Measurements from ENCODE around the gene ICAM5. TPM values are rescaled to one million over a fixed set of nuclear protein-coding genes. Genes with fewer than 3 reads are reported as not detected.

Gene ICAM5
- total and polyA plus RNA-seq, 9 of the 15 experiments (the other 6 are each of a cell fraction or from before 2014, with no cell fraction given), result 0.10 to 114 (median 13.7) TPM

GRCh38 chr19:10251792-10252694, 37.7 kb upstream of the ICAM5 start, which contains the start of gene MRPL4 (continued):
- TF ChIP-seq, protein P1, sequence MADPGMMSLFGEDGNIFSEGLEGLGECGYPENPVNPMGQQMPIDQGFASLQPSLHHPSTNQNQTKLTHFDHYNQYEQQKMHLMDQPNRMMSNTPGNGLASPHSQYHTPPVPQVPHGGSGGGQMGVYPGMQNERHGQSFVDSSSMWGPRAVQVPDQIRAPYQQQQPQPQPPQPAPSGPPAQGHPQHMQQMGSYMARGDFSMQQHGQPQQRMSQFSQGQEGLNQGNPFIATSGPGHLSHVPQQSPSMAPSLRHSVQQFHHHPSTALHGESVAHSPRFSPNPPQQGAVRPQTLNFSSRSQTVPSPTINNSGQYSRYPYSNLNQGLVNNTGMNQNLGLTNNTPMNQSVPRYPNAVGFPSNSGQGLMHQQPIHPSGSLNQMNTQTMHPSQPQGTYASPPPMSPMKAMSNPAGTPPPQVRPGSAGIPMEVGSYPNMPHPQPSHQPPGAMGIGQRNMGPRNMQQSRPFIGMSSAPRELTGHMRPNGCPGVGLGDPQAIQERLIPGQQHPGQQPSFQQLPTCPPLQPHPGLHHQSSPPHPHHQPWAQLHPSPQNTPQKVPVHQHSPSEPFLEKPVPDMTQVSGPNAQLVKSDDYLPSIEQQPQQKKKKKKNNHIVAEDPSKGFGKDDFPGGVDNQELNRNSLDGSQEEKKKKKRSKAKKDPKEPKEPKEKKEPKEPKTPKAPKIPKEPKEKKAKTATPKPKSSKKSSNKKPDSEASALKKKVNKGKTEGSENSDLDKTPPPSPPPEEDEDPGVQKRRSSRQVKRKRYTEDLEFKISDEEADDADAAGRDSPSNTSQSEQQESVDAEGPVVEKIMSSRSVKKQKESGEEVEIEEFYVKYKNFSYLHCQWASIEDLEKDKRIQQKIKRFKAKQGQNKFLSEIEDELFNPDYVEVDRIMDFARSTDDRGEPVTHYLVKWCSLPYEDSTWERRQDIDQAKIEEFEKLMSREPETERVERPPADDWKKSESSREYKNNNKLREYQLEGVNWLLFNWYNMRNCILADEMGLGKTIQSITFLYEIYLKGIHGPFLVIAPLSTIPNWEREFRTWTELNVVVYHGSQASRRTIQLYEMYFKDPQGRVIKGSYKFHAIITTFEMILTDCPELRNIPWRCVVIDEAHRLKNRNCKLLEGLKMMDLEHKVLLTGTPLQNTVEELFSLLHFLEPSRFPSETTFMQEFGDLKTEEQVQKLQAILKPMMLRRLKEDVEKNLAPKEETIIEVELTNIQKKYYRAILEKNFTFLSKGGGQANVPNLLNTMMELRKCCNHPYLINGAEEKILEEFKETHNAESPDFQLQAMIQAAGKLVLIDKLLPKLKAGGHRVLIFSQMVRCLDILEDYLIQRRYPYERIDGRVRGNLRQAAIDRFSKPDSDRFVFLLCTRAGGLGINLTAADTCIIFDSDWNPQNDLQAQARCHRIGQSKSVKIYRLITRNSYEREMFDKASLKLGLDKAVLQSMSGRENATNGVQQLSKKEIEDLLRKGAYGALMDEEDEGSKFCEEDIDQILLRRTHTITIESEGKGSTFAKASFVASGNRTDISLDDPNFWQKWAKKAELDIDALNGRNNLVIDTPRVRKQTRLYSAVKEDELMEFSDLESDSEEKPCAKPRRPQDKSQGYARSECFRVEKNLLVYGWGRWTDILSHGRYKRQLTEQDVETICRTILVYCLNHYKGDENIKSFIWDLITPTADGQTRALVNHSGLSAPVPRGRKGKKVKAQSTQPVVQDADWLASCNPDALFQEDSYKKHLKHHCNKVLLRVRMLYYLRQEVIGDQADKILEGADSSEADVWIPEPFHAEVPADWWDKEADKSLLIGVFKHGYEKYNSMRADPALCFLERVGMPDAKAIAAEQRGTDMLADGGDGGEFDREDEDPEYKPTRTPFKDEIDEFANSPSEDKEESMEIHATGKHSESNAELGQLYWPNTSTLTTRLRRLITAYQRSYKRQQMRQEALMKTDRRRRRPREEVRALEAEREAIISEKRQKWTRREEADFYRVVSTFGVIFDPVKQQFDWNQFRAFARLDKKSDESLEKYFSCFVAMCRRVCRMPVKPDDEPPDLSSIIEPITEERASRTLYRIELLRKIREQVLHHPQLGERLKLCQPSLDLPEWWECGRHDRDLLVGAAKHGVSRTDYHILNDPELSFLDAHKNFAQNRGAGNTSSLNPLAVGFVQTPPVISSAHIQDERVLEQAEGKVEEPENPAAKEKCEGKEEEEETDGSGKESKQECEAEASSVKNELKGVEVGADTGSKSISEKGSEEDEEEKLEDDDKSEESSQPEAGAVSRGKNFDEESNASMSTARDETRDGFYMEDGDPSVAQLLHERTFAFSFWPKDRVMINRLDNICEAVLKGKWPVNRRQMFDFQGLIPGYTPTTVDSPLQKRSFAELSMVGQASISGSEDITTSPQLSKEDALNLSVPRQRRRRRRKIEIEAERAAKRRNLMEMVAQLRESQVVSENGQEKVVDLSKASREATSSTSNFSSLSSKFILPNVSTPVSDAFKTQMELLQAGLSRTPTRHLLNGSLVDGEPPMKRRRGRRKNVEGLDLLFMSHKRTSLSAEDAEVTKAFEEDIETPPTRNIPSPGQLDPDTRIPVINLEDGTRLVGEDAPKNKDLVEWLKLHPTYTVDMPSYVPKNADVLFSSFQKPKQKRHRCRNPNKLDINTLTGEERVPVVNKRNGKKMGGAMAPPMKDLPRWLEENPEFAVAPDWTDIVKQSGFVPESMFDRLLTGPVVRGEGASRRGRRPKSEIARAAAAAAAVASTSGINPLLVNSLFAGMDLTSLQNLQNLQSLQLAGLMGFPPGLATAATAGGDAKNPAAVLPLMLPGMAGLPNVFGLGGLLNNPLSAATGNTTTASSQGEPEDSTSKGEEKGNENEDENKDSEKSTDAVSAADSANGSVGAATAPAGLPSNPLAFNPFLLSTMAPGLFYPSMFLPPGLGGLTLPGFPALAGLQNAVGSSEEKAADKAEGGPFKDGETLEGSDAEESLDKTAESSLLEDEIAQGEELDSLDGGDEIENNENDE (IDR thresholded peaks at IDR 0.05; ENCODE audit: low read depth, low read length), result no peak
- peak; percentile 77 for TF ChIP-seq NUFIP1 (IDR thresholded peaks at IDR 0.05; ENCODE audit: partially characterized antibody)
- TF ChIP-seq THRA (IDR thresholded peaks at IDR 0.05), result no peak
- TF ChIP-seq HDAC8 (tag; IDR thresholded peaks at IDR 0.05), result peak; percentile 60; the same call in 1 of the 2 replicates
- no peak for TF ChIP-seq STAT5A (IDR thresholded peaks at IDR 0.05; ENCODE audit: borderline replicate concordance, low read length)
- peak; percentile 97 for TF ChIP-seq SP1 (CRISPR knock-in tag; IDR thresholded peaks at IDR 0.05)
- TF ChIP-seq ZNF696 (CRISPR knock-in tag; conservative IDR thresholded peaks at IDR 0.05), result no peak
- no peak for TF ChIP-seq ZNF717 (CRISPR knock-in tag; IDR thresholded peaks at IDR 0.05)
- no peak for TF ChIP-seq ZNF121 (CRISPR knock-in tag; conservative IDR thresholded peaks at IDR 0.05)
- TF ChIP-seq CBFA2T2 (conservative IDR thresholded peaks at IDR 0.05), result no peak
- peak; percentile 96; the same call in 1 of the 2 replicates for TF ChIP-seq PHF8 (IDR thresholded peaks at IDR 0.05; ENCODE audit: borderline replicate concordance, low read length)
- peak; percentile 90 for TF ChIP-seq POLR2A (conservative IDR thresholded peaks at IDR 0.05)
- TF ChIP-seq RFX5 (IDR thresholded peaks at IDR 0.05; ENCODE audit: low read depth, low read length), result 0 out of 2 replicates have a peak, but pooled peaks have one; percentile 40
- TF ChIP-seq KDM1A (IDR thresholded peaks at IDR 0.05), result no peak; a peak in 1 of 4 replicates
- peak; percentile 31 for TF ChIP-seq ARID1B (IDR thresholded peaks at IDR 0.05)
- TF ChIP-seq ZNF57 (CRISPR knock-in tag; IDR thresholded peaks at IDR 0.05), result no peak
- TF ChIP-seq CC2D1A (IDR thresholded peaks at IDR 0.05), result no peak

Measured in K562 (cell line).